HEK293 (cell line): ENCODE data around the gene DSCAML1.

Experiments
- CTCF ChIA-PET: fragments of 350-600 bp; formaldehyde crosslinking; extraction: SDS; loops from one replicate; lab custom pipeline; 2021; ENCODE audit warnings: antibody characterized with exemption; lab: Yijun Ruan, JAX
- POLR2A ChIA-PET: fragments of 300-600 bp; formaldehyde crosslinking; extraction: SDS; loops from one replicate; lab custom pipeline; 2020; ENCODE audit warnings: antibody characterized with exemption, inconsistent platforms; lab: Yijun Ruan, JAX
- H3K27ac ChIP-seq: fragments of 200-500 bp; sonication (Bioruptor generic); 2 replicates; pipeline ENCODE4 v1.5.1; 2014; ENCODE audit warnings: low read depth, low read length, control low read depth, inconsistent platforms; ENCODE audit errors: extremely low read depth
- H3K36me3 ChIP-seq, 2 experiments: fragments of 200-500 bp in 1 of 2; sonication (Bioruptor generic) in 1 of 2; 1 replicate in 1 of 2; 2 replicates in 1 of 2; pipeline ENCODE4 v1.5.1; 2014 to 2017; ENCODE audit warnings: inconsistent platforms in 2 of 2, low read length in 2 of 2; ENCODE audit not compliant: control insufficient read depth in 2 of 2, insufficient read depth in 1 of 2
- H3K4me1 ChIP-seq: fragments of 200-500 bp; sonication (Bioruptor generic); 2 replicates; pipeline ENCODE4 v1.5.1; 2014; ENCODE audit warnings: mild to moderate bottlenecking, low read length, inconsistent platforms; ENCODE audit not compliant: control insufficient read depth, insufficient read depth
- H3K4me3 ChIP-seq: 2 replicates; pipeline ENCODE4 v1.5.1; 2011; ENCODE audit warnings: low read depth, mild to moderate bottlenecking, control low read depth, low read length, moderate library complexity
- H3K9me3 ChIP-seq: fragments of 200-500 bp; sonication (Bioruptor generic); 2 replicates; pipeline ENCODE4 v1.5.1; 2014; ENCODE audit warnings: low read depth, low read length, inconsistent platforms; ENCODE audit not compliant: control insufficient read depth, insufficient read depth
- EGR2 ChIP-seq: fragments of 450-650 bp; formaldehyde crosslinking; IDR thresholded peaks from 2 replicates; pipeline ENCODE4 v1.5.1; 2016; ENCODE audit warnings: low read depth, missing biosample characterization, missing genetic modification characterization
- IKZF3 ChIP-seq: fragments of 450-650 bp; IDR thresholded peaks from 2 replicates; pipeline ENCODE4 v1.5.0; 2018; ENCODE audit warnings: missing biosample characterization, mild to moderate bottlenecking, missing genetic modification characterization, moderate library complexity
- KLF10 ChIP-seq: fragments of 450-650 bp; IDR thresholded peaks from 2 replicates; pipeline ENCODE4 v1.5.1; 2018; ENCODE audit warnings: missing biosample characterization, mild to moderate bottlenecking, missing genetic modification characterization
- PRDM1 ChIP-seq: fragments of 450-650 bp; formaldehyde crosslinking; IDR thresholded peaks from 2 replicates; pipeline ENCODE4; 2016; ENCODE audit warnings: missing biosample characterization, missing genetic modification characterization
- SCRT1 ChIP-seq: fragments of 450-650 bp; formaldehyde crosslinking; IDR thresholded peaks from 2 replicates; pipeline ENCODE4 v1.5.1; 2016; ENCODE audit warnings: missing biosample characterization, missing genetic modification characterization, borderline replicate concordance
- ZBTB17 ChIP-seq: fragments of 450-650 bp; formaldehyde crosslinking; IDR thresholded peaks from 2 replicates; pipeline ENCODE4 v1.5.1; 2016; ENCODE audit warnings: missing biosample characterization, missing genetic modification characterization
- ZNF114 ChIP-seq: fragments of 450-650 bp; formaldehyde crosslinking; IDR thresholded peaks from 2 replicates; pipeline ENCODE4 v1.5.0; 2017; ENCODE audit warnings: missing biosample characterization, missing genetic modification characterization
- ZNF157 ChIP-seq: fragments of 450-650 bp; formaldehyde crosslinking; IDR thresholded peaks from 2 replicates; pipeline ENCODE4 v1.5.1; 2016; ENCODE audit warnings: missing biosample characterization, missing genetic modification characterization
- ZNF335 ChIP-seq: fragments of 450-650 bp; formaldehyde crosslinking; conservative IDR thresholded peaks from 2 replicates; pipeline ENCODE4 v1.5.1; 2016; ENCODE audit warnings: missing biosample characterization, missing genetic modification characterization
- ZNF354C ChIP-seq: fragments of 450-650 bp; formaldehyde crosslinking; IDR thresholded peaks from 2 replicates; pipeline ENCODE4 v1.5.1; 2016; ENCODE audit warnings: missing biosample characterization, missing genetic modification characterization, low read depth, borderline replicate concordance
- ZNF48 ChIP-seq: fragments of 450-650 bp; formaldehyde crosslinking; IDR thresholded peaks from 2 replicates; pipeline ENCODE4 v1.5.1; 2016; ENCODE audit warnings: missing biosample characterization, missing genetic modification characterization
- ZNF501 ChIP-seq: fragments of 450-650 bp; formaldehyde crosslinking; IDR thresholded peaks from 2 replicates; pipeline ENCODE4 v1.5.1; 2016; ENCODE audit warnings: missing biosample characterization, missing genetic modification characterization
- ZNF610 ChIP-seq: fragments of 450-650 bp; formaldehyde crosslinking; IDR thresholded peaks from 2 replicates; pipeline ENCODE4 v1.5.1; 2016; ENCODE audit warnings: missing biosample characterization, missing genetic modification characterization, borderline replicate concordance
- ZNF624 ChIP-seq: fragments of 450-650 bp; formaldehyde crosslinking; IDR thresholded peaks from 2 replicates; pipeline ENCODE4 v1.5.1; 2017; ENCODE audit warnings: missing biosample characterization, missing genetic modification characterization
- ZNF658 ChIP-seq: fragments of 450-650 bp; formaldehyde crosslinking; IDR thresholded peaks from 2 replicates; pipeline ENCODE4; 2016; ENCODE audit warnings: missing biosample characterization, missing genetic modification characterization
- ZNF76 ChIP-seq: fragments of 450-650 bp; formaldehyde crosslinking; IDR thresholded peaks from 2 replicates; pipeline ENCODE4; 2016; ENCODE audit warnings: low read depth, missing biosample characterization, missing genetic modification characterization, borderline replicate concordance
- ZSCAN23 ChIP-seq: fragments of 450-650 bp; formaldehyde crosslinking; IDR thresholded peaks from 2 replicates; pipeline ENCODE4 v1.5.1; 2016; ENCODE audit warnings: missing biosample characterization, missing genetic modification characterization
- TF ChIP-seq, protein P1 (sequence below): fragments of 450-650 bp; formaldehyde crosslinking; IDR thresholded peaks from 2 replicates; pipeline ENCODE4 v1.5.1; 2016; ENCODE audit warnings: missing biosample characterization, missing genetic modification characterization
- TF ChIP-seq, protein P2 (sequence below): fragments of 450-650 bp; formaldehyde crosslinking; IDR thresholded peaks from 2 replicates; pipeline ENCODE4 v1.5.1; 2016; ENCODE audit warnings: missing biosample characterization, missing genetic modification characterization
- TF ChIP-seq, protein P3 (sequence below): fragments of 450-650 bp; formaldehyde crosslinking; IDR thresholded peaks from 2 replicates; pipeline ENCODE4 v1.5.1; 2016; ENCODE audit warnings: missing biosample characterization, missing genetic modification characterization

The DSCAML1 gene

DNA sequence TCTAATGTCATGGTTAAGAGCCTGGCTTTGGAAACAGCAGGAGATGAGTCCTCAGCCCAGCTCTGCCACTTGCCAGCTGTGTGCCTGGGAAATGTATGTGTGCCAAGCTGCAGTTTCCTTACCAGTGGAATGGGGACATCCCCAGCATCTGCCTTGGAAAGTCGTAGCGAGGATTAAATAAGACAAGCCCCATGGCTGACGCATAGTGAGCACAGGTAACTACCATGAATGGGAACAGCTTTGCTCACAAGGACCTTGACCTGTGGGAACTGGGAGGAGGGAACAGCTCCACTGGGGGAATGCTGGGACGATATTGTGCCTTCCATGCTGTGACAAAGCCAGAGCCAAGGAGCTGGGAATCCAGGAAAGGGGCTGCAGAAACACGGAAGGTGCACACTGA is 2.6 kb upstream of the DSCAML1 start:
- Histone ChIP-seq H3K4me3 (no peak overlapping the region), H3K36me3 (no peaks in the 10 kb centered on the region), H3K4me1 (no peaks in the 10 kb centered on the region), H3K9me3 (no peaks in the 10 kb centered on the region), H3K27ac (no peak overlapping the region)
- CTCF ChIA-PET: interaction anchor here (0.5 to 4.2 kb wide), 6 partner anchors 9 to 374 kb away, joined by 3 to 32 read pairs (median 8); no protein-coding TSS in a partner anchor
- POLR2A ChIA-PET: no interaction called here
- TF ChIP-seq ZBTB17 (no peak), IKZF3 (tag by site-specific recombination) (no peak), ZNF354C (tag by site-specific recombination) (no peak), KLF10 (tag by site-specific recombination) (no peak), ZNF76 (tag by site-specific recombination) (no peak), ZNF114 (tag by site-specific recombination) (no peak), ZNF48 (tag by site-specific recombination) (no peak), ZNF658 (tag by site-specific recombination) (no peak), SCRT1 (tag by site-specific recombination) (no peak), EGR2 (tag by site-specific recombination) (no peak), ZNF624 (tag by site-specific recombination) (no peak), ZNF157 (tag by site-specific recombination) (no peak), ZNF501 (tag by site-specific recombination) (no peak)
- TF ChIP-seq, protein P1, sequence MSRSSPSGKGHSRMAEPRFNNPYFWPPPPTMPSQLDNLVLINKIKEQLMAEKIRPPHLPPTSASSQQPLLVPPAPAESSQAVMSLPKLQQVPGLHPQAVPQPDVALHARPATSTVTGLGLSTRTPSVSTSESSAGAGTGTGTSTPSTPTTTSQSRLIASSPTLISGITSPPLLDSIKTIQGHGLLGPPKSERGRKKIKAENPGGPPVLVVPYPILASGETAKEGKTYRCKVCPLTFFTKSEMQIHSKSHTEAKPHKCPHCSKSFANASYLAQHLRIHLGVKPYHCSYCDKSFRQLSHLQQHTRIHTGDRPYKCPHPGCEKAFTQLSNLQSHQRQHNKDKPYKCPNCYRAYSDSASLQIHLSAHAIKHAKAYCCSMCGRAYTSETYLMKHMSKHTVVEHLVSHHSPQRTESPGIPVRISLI: no peak

DNA sequence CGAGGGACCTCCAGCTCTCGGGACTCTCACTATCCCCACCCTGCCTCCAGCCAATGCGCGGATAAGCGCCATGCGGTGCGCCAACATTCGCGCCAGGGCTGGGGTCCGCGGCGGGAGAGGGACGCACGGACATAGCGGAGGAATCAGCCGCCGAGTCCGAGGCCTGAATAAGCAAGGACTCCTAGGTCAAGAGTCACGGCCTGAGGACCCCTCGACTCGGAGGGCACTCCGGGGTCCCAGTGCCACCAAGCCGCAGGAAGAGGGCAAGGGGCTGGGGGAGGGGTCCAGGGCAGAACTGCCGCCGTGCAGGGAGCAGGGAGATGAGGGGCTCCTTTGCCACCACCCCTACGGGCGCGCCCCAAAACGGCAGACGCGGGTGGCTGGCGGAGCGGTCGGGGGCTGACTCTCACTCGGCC is 552 bp downstream of the DSCAML1 start:
- CTCF ChIA-PET: no interaction called here
- Histone ChIP-seq H3K27ac (no peak overlapping the region), H3K9me3 (no peaks in the 10 kb centered on the region)
- TF ChIP-seq, protein P2, sequence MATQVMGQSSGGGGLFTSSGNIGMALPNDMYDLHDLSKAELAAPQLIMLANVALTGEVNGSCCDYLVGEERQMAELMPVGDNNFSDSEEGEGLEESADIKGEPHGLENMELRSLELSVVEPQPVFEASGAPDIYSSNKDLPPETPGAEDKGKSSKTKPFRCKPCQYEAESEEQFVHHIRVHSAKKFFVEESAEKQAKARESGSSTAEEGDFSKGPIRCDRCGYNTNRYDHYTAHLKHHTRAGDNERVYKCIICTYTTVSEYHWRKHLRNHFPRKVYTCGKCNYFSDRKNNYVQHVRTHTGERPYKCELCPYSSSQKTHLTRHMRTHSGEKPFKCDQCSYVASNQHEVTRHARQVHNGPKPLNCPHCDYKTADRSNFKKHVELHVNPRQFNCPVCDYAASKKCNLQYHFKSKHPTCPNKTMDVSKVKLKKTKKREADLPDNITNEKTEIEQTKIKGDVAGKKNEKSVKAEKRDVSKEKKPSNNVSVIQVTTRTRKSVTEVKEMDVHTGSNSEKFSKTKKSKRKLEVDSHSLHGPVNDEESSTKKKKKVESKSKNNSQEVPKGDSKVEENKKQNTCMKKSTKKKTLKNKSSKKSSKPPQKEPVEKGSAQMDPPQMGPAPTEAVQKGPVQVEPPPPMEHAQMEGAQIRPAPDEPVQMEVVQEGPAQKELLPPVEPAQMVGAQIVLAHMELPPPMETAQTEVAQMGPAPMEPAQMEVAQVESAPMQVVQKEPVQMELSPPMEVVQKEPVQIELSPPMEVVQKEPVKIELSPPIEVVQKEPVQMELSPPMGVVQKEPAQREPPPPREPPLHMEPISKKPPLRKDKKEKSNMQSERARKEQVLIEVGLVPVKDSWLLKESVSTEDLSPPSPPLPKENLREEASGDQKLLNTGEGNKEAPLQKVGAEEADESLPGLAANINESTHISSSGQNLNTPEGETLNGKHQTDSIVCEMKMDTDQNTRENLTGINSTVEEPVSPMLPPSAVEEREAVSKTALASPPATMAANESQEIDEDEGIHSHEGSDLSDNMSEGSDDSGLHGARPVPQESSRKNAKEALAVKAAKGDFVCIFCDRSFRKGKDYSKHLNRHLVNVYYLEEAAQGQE (tag by site-specific recombination): no peak
- TF ChIP-seq ZSCAN23 (tag by site-specific recombination) (no peak), ZNF335 (tag by site-specific recombination) (peak; percentile 35), ZNF501 (tag by site-specific recombination) (no peak)
- TF ChIP-seq, all 188 proteins: peak for 1
- Histone ChIP-seq H3K4me3 (peak overlapping the region; percentile 28), H3K36me3 (no peaks in the 10 kb centered on the region), H3K4me1 (no peaks in the 10 kb centered on the region)
- POLR2A ChIA-PET: no interaction called here

DNA sequence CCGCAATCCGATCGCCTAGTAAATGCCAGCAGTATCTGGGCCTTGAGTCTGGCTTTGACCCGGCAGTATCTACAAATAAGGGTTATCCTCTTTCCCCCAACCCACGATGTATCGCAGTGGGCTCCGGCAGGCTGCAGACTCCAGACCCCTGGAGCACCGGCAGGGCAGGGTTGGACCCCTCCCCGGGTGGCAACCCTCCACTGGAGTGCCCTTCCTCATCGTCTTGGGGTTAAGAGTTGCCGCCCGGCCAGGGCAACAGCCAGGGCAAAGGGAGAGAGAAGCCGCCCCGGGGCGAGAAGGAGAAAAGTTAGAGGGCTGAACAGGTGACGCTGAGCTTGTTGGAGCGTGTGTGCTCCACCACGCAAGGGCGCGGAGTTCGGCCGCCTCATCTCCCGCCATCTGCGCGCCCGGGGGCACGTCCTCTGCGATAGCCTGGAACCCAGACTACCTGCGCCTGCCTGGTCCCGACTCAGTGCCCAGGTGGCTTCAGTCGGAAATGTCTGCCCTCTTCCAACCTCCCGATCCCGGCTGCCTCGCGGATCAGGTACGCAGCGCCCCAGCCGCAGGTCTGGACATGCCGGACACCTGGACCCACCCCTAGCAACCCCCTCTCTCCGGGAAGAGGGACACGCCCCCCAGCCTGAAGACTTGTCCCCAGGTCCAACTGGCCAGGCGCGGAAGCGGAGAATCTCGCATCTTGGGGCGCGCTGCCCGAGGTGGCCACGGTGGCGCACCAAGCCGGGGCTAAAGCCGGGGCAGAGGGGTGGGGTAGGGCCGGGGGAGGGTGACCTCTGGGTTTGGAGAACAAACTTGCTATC is 1.2 kb downstream of the DSCAML1 start:
- CTCF ChIA-PET: no interaction called here

More for the DNA sequence above, 1.2 kb downstream of the DSCAML1 start:
- H3K9me3 ChIP-seq: no peaks in the 10 kb centered on the region
- no peaks in the 10 kb centered on the region for H3K4me1 ChIP-seq
- H3K36me3 ChIP-seq: no peaks in the 10 kb centered on the region
- POLR2A ChIA-PET: no interaction called here
- H3K27ac ChIP-seq: no peak overlapping the region
- no peak for TF ChIP-seq ZNF610 (tag by site-specific recombination)
- TF ChIP-seq PRDM1 (tag by site-specific recombination): no peak
- TF ChIP-seq, protein P3, sequence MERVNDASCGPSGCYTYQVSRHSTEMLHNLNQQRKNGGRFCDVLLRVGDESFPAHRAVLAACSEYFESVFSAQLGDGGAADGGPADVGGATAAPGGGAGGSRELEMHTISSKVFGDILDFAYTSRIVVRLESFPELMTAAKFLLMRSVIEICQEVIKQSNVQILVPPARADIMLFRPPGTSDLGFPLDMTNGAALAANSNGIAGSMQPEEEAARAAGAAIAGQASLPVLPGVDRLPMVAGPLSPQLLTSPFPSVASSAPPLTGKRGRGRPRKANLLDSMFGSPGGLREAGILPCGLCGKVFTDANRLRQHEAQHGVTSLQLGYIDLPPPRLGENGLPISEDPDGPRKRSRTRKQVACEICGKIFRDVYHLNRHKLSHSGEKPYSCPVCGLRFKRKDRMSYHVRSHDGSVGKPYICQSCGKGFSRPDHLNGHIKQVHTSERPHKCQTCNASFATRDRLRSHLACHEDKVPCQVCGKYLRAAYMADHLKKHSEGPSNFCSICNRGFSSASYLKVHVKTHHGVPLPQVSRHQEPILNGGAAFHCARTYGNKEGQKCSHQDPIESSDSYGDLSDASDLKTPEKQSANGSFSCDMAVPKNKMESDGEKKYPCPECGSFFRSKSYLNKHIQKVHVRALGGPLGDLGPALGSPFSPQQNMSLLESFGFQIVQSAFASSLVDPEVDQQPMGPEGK (tag by site-specific recombination): no peak
- peak overlapping the region; percentile 28 for H3K4me3 ChIP-seq
